Liver (tissue), 9 donors: ENCODE measurements around the gene GJB5. TPM values are rescaled to one million over a fixed set of nuclear protein-coding genes. Genes with fewer than 3 reads are reported as not detected.

ENCODE experiments used
- DNase-seq: peaks from one replicate; pipeline ENCODE4 v3.0.0-alpha.2; 2017; ENCODE audit warnings: low spot score
- H3K27ac ChIP-seq, 2 donors: one replicate each; pipeline ENCODE4 v1.7.0; 2013; ENCODE audit warnings: inconsistent platforms in 2 of 2, low read length in 2 of 2, control low read depth in 1 of 2, low read depth in 1 of 2, mild to moderate bottlenecking in 1 of 2
- H3K27me3 ChIP-seq, 4 donors: one replicate each; pipeline versions ENCODE4 v1.6.1 to v1.7.0; 2013; ENCODE audit warnings: low read length in 3 of 4, inconsistent platforms in 1 of 4, mild to moderate bottlenecking in 1 of 4, moderate library complexity in 1 of 4; ENCODE audit not compliant: control insufficient read depth in 4 of 4, insufficient read depth in 4 of 4
- H3K36me3 ChIP-seq, 4 donors: one replicate each; pipeline versions ENCODE4 v1.6.1 to v1.7.0; 2013; ENCODE audit warnings: low read length in 3 of 4, mild to moderate bottlenecking in 3 of 4, low read depth in 1 of 4, moderate library complexity in 1 of 4; ENCODE audit not compliant: control insufficient read depth in 4 of 4, insufficient read depth in 3 of 4
- H3K4me1 ChIP-seq, 4 donors: one replicate each; pipeline versions ENCODE4 v1.6.1 to v1.7.0; 2013; ENCODE audit warnings: low read length in 3 of 4, mild to moderate bottlenecking in 3 of 4, moderate library complexity in 1 of 4; ENCODE audit not compliant: control insufficient read depth in 4 of 4, insufficient read depth in 4 of 4
- H3K4me3 ChIP-seq, 3 donors: one replicate each; pipeline versions ENCODE4 v1.6.1 to v1.7.0; 2013; ENCODE audit warnings: low read length in 3 of 3, control low read depth in 1 of 3, low read depth in 1 of 3, mild to moderate bottlenecking in 1 of 3
- H3K9ac ChIP-seq, 2 donors: one replicate each; pipeline ENCODE4 v1.7.0; 2013; ENCODE audit warnings: low read length in 2 of 2, mild to moderate bottlenecking in 2 of 2, moderate library complexity in 2 of 2, control low read depth in 1 of 2, low read depth in 1 of 2
- H3K9me3 ChIP-seq, 4 donors: one replicate each; pipeline versions ENCODE4 v1.6.1 to v1.7.0; 2013; ENCODE audit warnings: low read length in 3 of 4; ENCODE audit not compliant: control insufficient read depth in 4 of 4
- EGR1 ChIP-seq, 2 donors: IDR thresholded peaks; 2 replicates each; pipeline ENCODE4 v1.6.1; 2016 to 2018; ENCODE audit warnings: antibody characterized with exemption in 2 of 2, low read depth in 2 of 2
- FOXA1 ChIP-seq: IDR thresholded peaks from 2 replicates; pipeline ENCODE4 v1.6.1; 2016; ENCODE audit warnings: antibody characterized with exemption
- FOXA2 ChIP-seq: IDR thresholded peaks from 2 replicates; pipeline ENCODE4 v1.6.1; 2016; ENCODE audit warnings: antibody characterized with exemption
- HNF4A ChIP-seq, 2 donors: conservative IDR thresholded peaks; 2 replicates each; pipeline ENCODE4 v1.6.1; 2016; ENCODE audit warnings: antibody characterized with exemption in 2 of 2, mild to moderate bottlenecking in 2 of 2
- HNF4G ChIP-seq: IDR thresholded peaks from 2 replicates; pipeline ENCODE4 v1.6.1; 2016; ENCODE audit warnings: antibody characterized with exemption
- JUND ChIP-seq, 2 donors: IDR thresholded peaks; 2 replicates each; pipeline ENCODE4 v1.6.1; 2016; ENCODE audit warnings: antibody characterized with exemption in 2 of 2
- NR2F2 ChIP-seq: IDR thresholded peaks from 2 replicates; pipeline ENCODE4 v1.6.1; 2016; ENCODE audit warnings: antibody characterized with exemption
- RAD21 ChIP-seq, 2 donors: IDR thresholded peaks; 2 replicates each; pipeline ENCODE4 v1.6.1; 2016; ENCODE audit warnings: antibody characterized with exemption in 2 of 2, mild to moderate bottlenecking in 2 of 2
- RXRA ChIP-seq, 2 donors: IDR thresholded peaks; 2 replicates each; pipeline ENCODE4 v1.6.1; 2017 to 2018; ENCODE audit warnings: antibody characterized with exemption in 2 of 2, mild to moderate bottlenecking in 1 of 2
- SP1 ChIP-seq: IDR thresholded peaks from 2 replicates; pipeline ENCODE4 v1.6.1; 2018; ENCODE audit warnings: antibody characterized with exemption, mild to moderate bottlenecking
- TAF1 ChIP-seq: conservative IDR thresholded peaks from 2 replicates; pipeline ENCODE4 v1.6.1; 2016; ENCODE audit warnings: antibody characterized with exemption, mild to moderate bottlenecking
- YY1 ChIP-seq: IDR thresholded peaks from 2 replicates; pipeline ENCODE4 v1.6.1; 2016; ENCODE audit warnings: antibody characterized with exemption, mild to moderate bottlenecking
- WGBS: extraction: QIAGEN DNeasy Blood & Tissue Kit; methylation state at CpG from one replicate; pipeline ENCODE4 v1.1.7; 2013; 5-methylcytosine and 5-hydroxymethylcytosine counted together
- polyA plus RNA-seq, 2 donors: library from polyadenylated mRNA; stranded (reverse) in 1 of 2; unstranded in 1 of 2; fragments of 200-250 nt in 1 of 2; fragments of >200 nt in 1 of 2; fragmentation: Nextera tagmentation in 1 of 2; extraction: Ambion mirVana in 1 of 2; gene quantifications; one replicate each; pipeline versions ENCODE4 v1.2.1 to v1.2.3, GENCODE V29; 2013 to 2015
- total RNA-seq, 2 donors: library from RNA; depleted of rRNA; stranded (reverse); fragments of >200 nt; gene quantifications; one replicate each; pipeline ENCODE4 v1.2.3, GENCODE V29; 2014
- TF ChIP-seq, protein P1 (sequence below): fragments of 150-350 bp; IDR thresholded peaks from 2 replicates; pipeline ENCODE4 v1.5.1; 2017; ENCODE audit warnings: improper control_type of control experiment, low read depth, low read length; ENCODE audit not compliant: missing input control
- TF ChIP-seq, protein P2 (sequence below): IDR thresholded peaks from 2 replicates; pipeline ENCODE4 v1.6.1; 2016; ENCODE audit warnings: antibody characterized with exemption
- TF ChIP-seq, protein P3 (sequence below): IDR thresholded peaks from 2 replicates; pipeline ENCODE4 v1.6.1; 2016; ENCODE audit warnings: antibody characterized with exemption, mild to moderate bottlenecking
- TF ChIP-seq, protein P4 (sequence below): IDR thresholded peaks from 2 replicates; pipeline ENCODE4 v1.6.1; 2016; ENCODE audit warnings: antibody characterized with exemption
- TF ChIP-seq, protein P5 (sequence below): IDR thresholded peaks from 2 replicates; pipeline ENCODE4 v1.6.1; 2016; ENCODE audit warnings: antibody characterized with exemption
- donor health status: healthy.
- donor health status: healthy.
- donor health status: healthy.
- donor health status: healthy.
- donor health status: healthy.

GJB5 gene
- total and polyA plus RNA-seq, 4 donors: not detected

DNA sequence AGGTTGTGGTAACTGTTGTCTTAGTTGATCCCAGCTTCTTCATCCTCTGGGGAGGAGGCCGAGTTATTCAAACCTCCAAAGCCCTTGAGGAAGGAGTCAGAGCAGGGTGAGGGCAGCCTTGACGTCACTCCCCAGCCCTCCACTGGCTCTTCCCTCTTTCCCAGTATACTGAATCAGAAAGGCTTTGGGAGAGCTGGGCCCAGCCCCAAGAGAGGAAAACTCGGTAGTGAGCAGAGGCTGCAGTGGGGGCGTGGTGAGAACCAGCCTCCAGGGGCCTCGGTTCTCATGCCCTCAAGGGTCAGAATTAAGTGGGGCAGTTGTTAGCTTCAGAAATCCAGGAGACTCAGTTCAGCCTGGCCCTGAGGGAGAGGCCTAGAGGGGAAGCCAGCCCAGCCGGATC lies 36.1 kb downstream of the GJB5 start:
- Histone ChIP-seq H3K27ac (no peak overlapping the region), H3K9me3 (no peaks in the 10 kb centered on the region), H3K9ac (no peak overlapping the region), H3K36me3 (peaks cover 0 to 3% (median 0%) of the 10 kb centered on the region in 4 donors), H3K4me3 (no peak overlapping the region), H3K4me1 (peaks cover 4 to 23% (median 7%) of the 10 kb centered on the region in 4 donors), H3K27me3 (no peaks in the 10 kb centered on the region)
- TF ChIP-seq, protein P1, sequence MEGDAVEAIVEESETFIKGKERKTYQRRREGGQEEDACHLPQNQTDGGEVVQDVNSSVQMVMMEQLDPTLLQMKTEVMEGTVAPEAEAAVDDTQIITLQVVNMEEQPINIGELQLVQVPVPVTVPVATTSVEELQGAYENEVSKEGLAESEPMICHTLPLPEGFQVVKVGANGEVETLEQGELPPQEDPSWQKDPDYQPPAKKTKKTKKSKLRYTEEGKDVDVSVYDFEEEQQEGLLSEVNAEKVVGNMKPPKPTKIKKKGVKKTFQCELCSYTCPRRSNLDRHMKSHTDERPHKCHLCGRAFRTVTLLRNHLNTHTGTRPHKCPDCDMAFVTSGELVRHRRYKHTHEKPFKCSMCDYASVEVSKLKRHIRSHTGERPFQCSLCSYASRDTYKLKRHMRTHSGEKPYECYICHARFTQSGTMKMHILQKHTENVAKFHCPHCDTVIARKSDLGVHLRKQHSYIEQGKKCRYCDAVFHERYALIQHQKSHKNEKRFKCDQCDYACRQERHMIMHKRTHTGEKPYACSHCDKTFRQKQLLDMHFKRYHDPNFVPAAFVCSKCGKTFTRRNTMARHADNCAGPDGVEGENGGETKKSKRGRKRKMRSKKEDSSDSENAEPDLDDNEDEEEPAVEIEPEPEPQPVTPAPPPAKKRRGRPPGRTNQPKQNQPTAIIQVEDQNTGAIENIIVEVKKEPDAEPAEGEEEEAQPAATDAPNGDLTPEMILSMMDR: no peak
- TF ChIP-seq HNF4A (conservative IDR thresholded peaks at IDR 0.05) (no peak), TAF1 (no peak), YY1 (no peak), FOXA1 (no peak), NR2F2 (no peak), SP1 (no peak), EGR1 (IDR thresholded peaks at IDR 0.05; ENCODE audit: low read depth in 2 of 2) (no peak), JUND (IDR thresholded peaks at IDR 0.05) (no peak)
- TF ChIP-seq, protein P2, sequence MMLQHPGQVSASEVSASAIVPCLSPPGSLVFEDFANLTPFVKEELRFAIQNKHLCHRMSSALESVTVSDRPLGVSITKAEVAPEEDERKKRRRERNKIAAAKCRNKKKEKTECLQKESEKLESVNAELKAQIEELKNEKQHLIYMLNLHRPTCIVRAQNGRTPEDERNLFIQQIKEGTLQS: no peak
- TF ChIP-seq, protein P3, sequence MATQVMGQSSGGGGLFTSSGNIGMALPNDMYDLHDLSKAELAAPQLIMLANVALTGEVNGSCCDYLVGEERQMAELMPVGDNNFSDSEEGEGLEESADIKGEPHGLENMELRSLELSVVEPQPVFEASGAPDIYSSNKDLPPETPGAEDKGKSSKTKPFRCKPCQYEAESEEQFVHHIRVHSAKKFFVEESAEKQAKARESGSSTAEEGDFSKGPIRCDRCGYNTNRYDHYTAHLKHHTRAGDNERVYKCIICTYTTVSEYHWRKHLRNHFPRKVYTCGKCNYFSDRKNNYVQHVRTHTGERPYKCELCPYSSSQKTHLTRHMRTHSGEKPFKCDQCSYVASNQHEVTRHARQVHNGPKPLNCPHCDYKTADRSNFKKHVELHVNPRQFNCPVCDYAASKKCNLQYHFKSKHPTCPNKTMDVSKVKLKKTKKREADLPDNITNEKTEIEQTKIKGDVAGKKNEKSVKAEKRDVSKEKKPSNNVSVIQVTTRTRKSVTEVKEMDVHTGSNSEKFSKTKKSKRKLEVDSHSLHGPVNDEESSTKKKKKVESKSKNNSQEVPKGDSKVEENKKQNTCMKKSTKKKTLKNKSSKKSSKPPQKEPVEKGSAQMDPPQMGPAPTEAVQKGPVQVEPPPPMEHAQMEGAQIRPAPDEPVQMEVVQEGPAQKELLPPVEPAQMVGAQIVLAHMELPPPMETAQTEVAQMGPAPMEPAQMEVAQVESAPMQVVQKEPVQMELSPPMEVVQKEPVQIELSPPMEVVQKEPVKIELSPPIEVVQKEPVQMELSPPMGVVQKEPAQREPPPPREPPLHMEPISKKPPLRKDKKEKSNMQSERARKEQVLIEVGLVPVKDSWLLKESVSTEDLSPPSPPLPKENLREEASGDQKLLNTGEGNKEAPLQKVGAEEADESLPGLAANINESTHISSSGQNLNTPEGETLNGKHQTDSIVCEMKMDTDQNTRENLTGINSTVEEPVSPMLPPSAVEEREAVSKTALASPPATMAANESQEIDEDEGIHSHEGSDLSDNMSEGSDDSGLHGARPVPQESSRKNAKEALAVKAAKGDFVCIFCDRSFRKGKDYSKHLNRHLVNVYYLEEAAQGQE: no peak
- 87% methylated on average over 6 of the region's 6 CpGs for WGBS
- no peak for DNase-seq

DNA sequence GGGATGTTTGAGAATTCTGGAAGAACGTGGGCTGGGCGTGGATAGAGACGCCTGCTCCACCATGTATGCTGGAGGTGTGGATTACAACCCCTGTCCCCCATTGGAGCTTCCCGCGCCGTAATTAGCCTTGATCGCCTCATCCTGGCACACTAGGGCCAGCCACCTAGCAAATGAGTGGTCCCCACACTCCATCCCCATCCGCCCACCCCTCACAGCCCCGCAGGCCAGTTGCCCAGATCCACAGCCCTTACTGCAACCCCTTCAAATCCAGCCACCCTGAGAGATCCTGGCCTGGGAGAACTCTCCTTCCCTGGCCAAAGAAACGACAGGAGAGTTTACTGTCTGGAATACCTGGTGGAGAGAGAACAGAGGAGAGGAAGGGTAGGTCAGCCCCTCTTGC lies 37.6 kb downstream of the GJB5 start:
- TF ChIP-seq RXRA (IDR thresholded peaks at IDR 0.05): no peak
- TF ChIP-seq HNF4G: no peak
- TF ChIP-seq NR2F2: no peak
- no peak for TF ChIP-seq SP1
- TF ChIP-seq FOXA2: no peak
- no peak for TF ChIP-seq YY1
- no peak for TF ChIP-seq HNF4A (conservative IDR thresholded peaks at IDR 0.05)
- TF ChIP-seq, protein P1: no peak
- TF ChIP-seq TAF1: no peak
- TF ChIP-seq, protein P4, sequence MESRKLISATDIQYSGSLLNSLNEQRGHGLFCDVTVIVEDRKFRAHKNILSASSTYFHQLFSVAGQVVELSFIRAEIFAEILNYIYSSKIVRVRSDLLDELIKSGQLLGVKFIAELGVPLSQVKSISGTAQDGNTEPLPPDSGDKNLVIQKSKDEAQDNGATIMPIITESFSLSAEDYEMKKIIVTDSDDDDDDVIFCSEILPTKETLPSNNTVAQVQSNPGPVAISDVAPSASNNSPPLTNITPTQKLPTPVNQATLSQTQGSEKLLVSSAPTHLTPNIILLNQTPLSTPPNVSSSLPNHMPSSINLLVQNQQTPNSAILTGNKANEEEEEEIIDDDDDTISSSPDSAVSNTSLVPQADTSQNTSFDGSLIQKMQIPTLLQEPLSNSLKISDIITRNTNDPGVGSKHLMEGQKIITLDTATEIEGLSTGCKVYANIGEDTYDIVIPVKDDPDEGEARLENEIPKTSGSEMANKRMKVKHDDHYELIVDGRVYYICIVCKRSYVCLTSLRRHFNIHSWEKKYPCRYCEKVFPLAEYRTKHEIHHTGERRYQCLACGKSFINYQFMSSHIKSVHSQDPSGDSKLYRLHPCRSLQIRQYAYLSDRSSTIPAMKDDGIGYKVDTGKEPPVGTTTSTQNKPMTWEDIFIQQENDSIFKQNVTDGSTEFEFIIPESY: no peak
- TF ChIP-seq RAD21 (IDR thresholded peaks at IDR 0.05): no peak
- TF ChIP-seq, protein P3: no peak
- TF ChIP-seq, protein P2: no peak
- TF ChIP-seq, protein P5, sequence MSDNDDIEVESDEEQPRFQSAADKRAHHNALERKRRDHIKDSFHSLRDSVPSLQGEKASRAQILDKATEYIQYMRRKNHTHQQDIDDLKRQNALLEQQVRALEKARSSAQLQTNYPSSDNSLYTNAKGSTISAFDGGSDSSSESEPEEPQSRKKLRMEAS: no peak
- no peak for TF ChIP-seq JUND (IDR thresholded peaks at IDR 0.05)
- no peak for TF ChIP-seq FOXA1
- Histone ChIP-seq H3K4me3 (no peak overlapping the region), H3K9me3 (no peaks in the 10 kb centered on the region), H3K4me1 (peaks cover 0 to 8% (median 0%) of the 10 kb centered on the region in 4 donors), H3K27ac (peak overlapping the region in 1 of 2 donors; percentile 38), H3K27me3 (no peaks in the 10 kb centered on the region), H3K36me3 (peaks cover 0 to 3% (median 0%) of the 10 kb centered on the region in 4 donors), H3K9ac (no peak overlapping the region)
- 70% methylated on average over 10 of the region's 10 CpGs for WGBS
- DNase-seq: no peak
